ENCODE results near the gene RASGRF1.
"Not testable (repeated sequence)": the region's sequence is repeated elsewhere in the genome, so short reads cannot be mapped to it uniquely, and the experiment has no call there.

Gene RASGRF1

GRCh38 chr15:78928616-78929093, 161.9 kb downstream of the RASGRF1 start:
- no peak for DNase-seq

GRCh38 chr15:78928176-78928575, 162.4 kb downstream of the RASGRF1 start:
- DNase-seq, result not testable (repeated sequence)

- DNase-seq, result no peak
Measured at GRCh38 chr15:78927077-78927790, 163.3 kb downstream of the RASGRF1 start.

GRCh38 chr15:78925956-78926743, 164.4 kb downstream of the RASGRF1 start:
- DNase-seq, result no peak

GRCh38 chr15:78925076-78925624, 165.4 kb downstream of the RASGRF1 start:
- DNase-seq, result no peak

GRCh38 chr15:78923480-78924360, 166.9 kb downstream of the RASGRF1 start:
- no peak for DNase-seq

- DNase-seq, result no peak
Measured at GRCh38 chr15:78923015-78923414, 167.6 kb downstream of the RASGRF1 start.

- DNase-seq, result no peak
Measured at GRCh38 chr15:78922527-78922926, 168.1 kb downstream of the RASGRF1 start.

GRCh38 chr15:78921940-78922339, 168.6 kb downstream of the RASGRF1 start:
- no peak for DNase-seq

- DNase-seq, result no peak
Measured at GRCh38 chr15:78921517-78921916, 169.1 kb downstream of the RASGRF1 start.

- DNase-seq, result no peak
Measured at GRCh38 chr15:78917888-78918287, 172.7 kb downstream of the RASGRF1 start.

- no peak for DNase-seq
Measured at GRCh38 chr15:78916088-78916487, 174.5 kb downstream of the RASGRF1 start.

- DNase-seq, result no peak
Measured at GRCh38 chr15:78915341-78916087, 175.1 kb downstream of the RASGRF1 start.

GRCh38 chr15:78914027-78914764, 176.4 kb downstream of the RASGRF1 start:
- DNase-seq, result no peak

- no peak for DNase-seq
Measured at GRCh38 chr15:78913012-78913411, 177.6 kb downstream of the RASGRF1 start.

- DNase-seq, result no peak
Measured at GRCh38 chr15:78912316-78912715, 178.3 kb downstream of the RASGRF1 start.

GRCh38 chr15:78910271-78910670, 180.3 kb downstream of the RASGRF1 start:
- no peak for DNase-seq

Data from NCI-H1105 treated with DMSO at 0.1 percent for 48 hours (cell line).